Stimulated activated CD4-positive, alpha-beta T cell treated with anti-CD3 and anti-CD28 coated beads, TNF-alpha, amount 100 ng/mL, for 1 hour (primary cell): ENCODE results near the gene TRIP13.

Experiments
- DNase-seq, 3 donors: peaks; one replicate each; pipeline ENCODE4 v3.0.0-alpha.2; 2020; ENCODE audit warnings: low read depth in 3 of 3, low spot score in 1 of 3

The TRIP13 gene

DNA sequence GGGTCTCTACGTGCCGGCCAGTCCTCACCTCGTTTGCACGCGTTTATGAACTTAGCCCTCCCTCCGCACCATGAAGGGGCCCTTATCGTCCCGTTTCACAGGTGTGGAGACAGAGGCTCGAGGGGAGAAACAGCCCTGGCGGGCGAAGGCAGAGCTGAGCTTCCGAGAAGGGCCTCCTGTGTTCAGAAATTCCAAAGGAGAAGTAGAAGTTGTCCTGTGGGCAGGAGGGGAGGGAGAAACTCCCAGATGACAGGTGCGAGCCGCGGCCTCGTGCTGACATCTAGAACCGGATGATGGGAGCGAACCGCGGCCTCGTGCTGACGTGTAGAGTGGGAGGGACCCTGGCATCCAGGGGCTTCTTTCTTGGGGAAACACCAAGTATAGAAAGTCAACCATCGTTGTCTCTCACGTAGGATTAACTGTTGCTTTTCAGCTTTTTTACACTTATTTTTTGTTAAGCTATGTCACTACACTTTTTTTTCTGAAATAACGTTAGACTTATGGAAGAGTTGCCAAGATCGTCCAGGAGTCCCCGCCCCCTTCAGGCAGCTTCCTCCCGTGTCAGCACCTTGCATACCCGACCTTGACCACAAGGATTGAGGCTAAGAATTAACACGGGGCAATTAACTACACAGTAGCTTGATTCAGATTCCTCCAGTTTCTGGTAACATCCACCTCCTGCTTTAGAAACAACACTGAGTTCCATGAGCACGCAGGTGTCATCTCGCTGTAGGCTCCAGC, 73.1 kb downstream of the TRIP13 start:
- no peak for DNase-seq

DNA sequence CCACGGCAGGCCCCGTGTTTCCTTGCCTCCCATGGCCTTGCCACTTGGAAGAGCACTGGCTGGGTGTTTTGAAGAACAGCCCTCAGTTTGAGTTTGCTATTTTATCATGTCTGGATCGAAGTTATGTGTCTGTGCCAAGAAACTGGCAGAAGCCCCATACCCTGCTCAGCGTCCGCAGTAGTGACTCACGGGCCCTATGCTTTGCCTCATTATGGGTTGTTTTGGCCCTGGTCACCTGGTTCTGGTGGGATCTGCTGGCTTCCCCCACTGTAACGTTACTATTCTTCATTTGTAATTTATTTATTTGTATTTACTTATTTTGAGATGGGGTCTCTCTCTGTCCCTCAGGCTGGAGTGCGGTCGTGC, 73.6 kb downstream of the TRIP13 start:
- no peak for DNase-seq

DNA sequence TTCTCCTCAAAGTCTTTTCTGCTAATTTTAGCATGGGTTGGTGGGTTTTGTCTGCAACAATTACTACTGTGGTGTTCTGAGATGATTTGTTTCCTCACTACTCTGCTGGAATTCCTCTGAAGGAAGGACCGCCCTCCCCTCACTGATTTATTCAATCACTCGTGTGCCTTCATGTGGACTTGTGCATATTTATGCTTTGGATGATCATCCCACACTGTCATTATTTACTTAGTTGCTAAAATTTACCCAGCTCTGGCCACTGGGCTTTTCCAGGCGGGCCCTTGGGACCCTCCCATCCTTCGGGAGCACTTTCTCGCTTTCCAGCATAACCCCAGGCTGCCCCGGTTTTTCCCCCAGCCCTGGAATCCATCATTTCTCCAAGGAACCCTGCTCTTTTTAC, 74.3 kb downstream of the TRIP13 start:
- no peak for DNase-seq
